Choroid plexus epithelial cell (primary cell): ENCODE results near the gene PLIN4.

Experiments used
- DNase-seq: peaks from one replicate; pipeline ENCODE4 v3.0.0-alpha.2; 2010; ENCODE audit warnings: low read depth
- H3K4me3 ChIP-seq: 2 replicates; pipeline ENCODE4 v1.5.1; 2011; ENCODE audit warnings: low read depth, mild to moderate bottlenecking, control low read depth, low read length, moderate library complexity
- CTCF ChIP-seq: conservative IDR thresholded peaks from 2 replicates; pipeline ENCODE4 v1.5.1; 2011; ENCODE audit warnings: low read depth, mild to moderate bottlenecking, control low read depth, inconsistent platforms, low read length, moderate library complexity

The PLIN4 gene

GRCh38 chr19:4499855-4500254 lies 18.4 kb downstream of the PLIN4 start:
- H3K4me3 ChIP-seq: no peak overlapping the region
- no peak for TF ChIP-seq CTCF
- no peak for DNase-seq

GRCh38 chr19:4499318-4499717 lies 19.0 kb downstream of the PLIN4 start:
- DNase-seq: no peak
- TF ChIP-seq CTCF: no peak
- no peak overlapping the region for H3K4me3 ChIP-seq

GRCh38 chr19:4498694-4499093 lies 19.6 kb downstream of the PLIN4 start:
- no peak overlapping the region for H3K4me3 ChIP-seq
- TF ChIP-seq CTCF: no peak
- no peak for DNase-seq

- TF ChIP-seq CTCF: no peak
- no peak overlapping the region for H3K4me3 ChIP-seq
- no peak for DNase-seq
Observed at GRCh38 chr19:4497770-4498389, 20.4 kb downstream of the PLIN4 start.

GRCh38 chr19:4496304-4496703 lies 22.0 kb downstream of the PLIN4 start:
- no peak for DNase-seq
- H3K4me3 ChIP-seq: no peak overlapping the region
- TF ChIP-seq CTCF: no peak

GRCh38 chr19:4495471-4495870 lies 22.8 kb downstream of the PLIN4 start:
- peak; percentile 20 for TF ChIP-seq CTCF
- DNase-seq: no peak
- no peak overlapping the region for H3K4me3 ChIP-seq

GRCh38 chr19:4494691-4495064 lies 23.6 kb downstream of the PLIN4 start:
- no peak for DNase-seq
- TF ChIP-seq CTCF: no peak
- no peak overlapping the region for H3K4me3 ChIP-seq
